H1 (cell line): ENCODE data around the gene TUT4. TPM values are rescaled to one million over a fixed set of nuclear protein-coding genes. Genes with fewer than 3 reads are reported as not detected.

Experiments
- CTCF ChIA-PET: fragments of 300-600 bp; sonication (Branson Sonifier 250); formaldehyde crosslinking; loops from one replicate; lab custom pipeline; 2021; ENCODE audit not compliant: partially characterized antibody; lab: Charles Lee
- POLR2A ChIA-PET: fragments of 300-600 bp; sonication (Branson Sonifier 250); formaldehyde crosslinking; loops from one replicate; lab custom pipeline; 2021; ENCODE audit warnings: inconsistent platforms; ENCODE audit not compliant: partially characterized antibody; lab: Charles Lee
- DNase-seq, 2 experiments: peaks; one replicate each; pipeline versions ENCODE4 v3.0.0 to v3.0.0-alpha.2; 2010 to 2022; ENCODE audit warnings: low spot score in 2 of 2, low read depth in 1 of 2, mixed read lengths in 1 of 2
- FAIRE-seq: peaks from 2 replicates; lab custom pipeline; 2011; peaks lifted over from hg19 to GRCh38; lab: Jason Lieb, UNC
- H2AFZ ChIP-seq: 2 replicates; pipeline ENCODE4 v1.8.1; 2012; ENCODE audit warnings: low read length, inconsistent platforms
- H2AK5ac ChIP-seq: 2 replicates; pipeline ENCODE4 v1.6.1; 2013; ENCODE audit warnings: low read depth, low read length
- H2BK120ac ChIP-seq: replicated peaks from 2 replicates; pipeline ENCODE3; 2013; ENCODE audit warnings: low read depth, low read length, inconsistent platforms
- H2BK12ac ChIP-seq: 2 replicates; pipeline ENCODE4 v1.6.1; 2013; ENCODE audit warnings: low read depth, low read length
- H2BK15ac ChIP-seq: 2 replicates; pipeline ENCODE4 v1.6.1; 2013; ENCODE audit warnings: low read length
- H2BK20ac ChIP-seq: 2 replicates; pipeline ENCODE4 v1.6.1; 2013; ENCODE audit warnings: low read length
- H2BK5ac ChIP-seq: 2 replicates; pipeline ENCODE4 v1.6.1; 2013; ENCODE audit warnings: low read depth, low read length
- H3K14ac ChIP-seq: 2 replicates; pipeline ENCODE4 v1.6.1; 2013; ENCODE audit warnings: inconsistent platforms; ENCODE audit not compliant: insufficient read length
- H3K18ac ChIP-seq: 2 replicates; pipeline ENCODE4 v1.6.1; 2013; ENCODE audit warnings: low read length; ENCODE audit errors: extremely low read depth
- H3K23ac ChIP-seq: 2 replicates; pipeline ENCODE4 v1.6.1; 2013; ENCODE audit warnings: inconsistent platforms; ENCODE audit not compliant: insufficient read length
- H3K23me2 ChIP-seq: 2 replicates; pipeline ENCODE4 v1.6.1; 2013; ENCODE audit warnings: low read depth, low read length
- H3K27ac ChIP-seq: 2 replicates; pipeline ENCODE4 v1.6.1; 2011; ENCODE audit warnings: low read depth, low read length, inconsistent platforms
- H3K27me3 ChIP-seq, 4 experiments: replicated peaks in 1 of 4; 1 replicate in 1 of 4; 2 replicates in 3 of 4; pipeline versions ENCODE4 v1.6.1 to v1.8.1; 2011 to 2013; ENCODE audit warnings: low read length in 3 of 4, mild to moderate bottlenecking in 3 of 4, inconsistent platforms in 2 of 4, mixed read lengths in 2 of 4, moderate library complexity in 1 of 4; ENCODE audit not compliant: control insufficient read depth in 3 of 4, insufficient read depth in 3 of 4; ENCODE audit errors: extremely low read depth in 1 of 4
- H3K36me3 ChIP-seq, 4 experiments: 2 replicates each; pipeline versions ENCODE4 v1.6.1 to v1.8.1; 2011 to 2013; ENCODE audit warnings: mild to moderate bottlenecking in 4 of 4, low read length in 3 of 4, moderate library complexity in 2 of 4, control low read depth in 1 of 4, inconsistent platforms in 1 of 4; ENCODE audit not compliant: insufficient read depth in 4 of 4, control insufficient read depth in 2 of 4
- H3K4ac ChIP-seq: replicated peaks from 2 replicates; pipeline ENCODE3; 2013; ENCODE audit warnings: low read length, low read depth, mixed read lengths, inconsistent platforms; ENCODE audit not compliant: insufficient read length
- H3K4me1 ChIP-seq, 4 experiments: replicated peaks in 1 of 4; 1 replicate in 1 of 4; 2 replicates in 3 of 4; pipeline versions ENCODE4 v1.6.1 to v1.8.1; 2011 to 2013; ENCODE audit warnings: low read length in 3 of 4, inconsistent platforms in 2 of 4, mixed read lengths in 1 of 4; ENCODE audit not compliant: insufficient read depth in 4 of 4, control insufficient read depth in 3 of 4
- H3K4me2 ChIP-seq, 2 experiments: 2 replicates each; pipeline versions ENCODE4 v1.6.1 to v1.8.1; 2011 to 2013; ENCODE audit warnings: low read depth in 2 of 2, low read length in 2 of 2, control low read depth in 1 of 2, inconsistent platforms in 1 of 2, mild to moderate bottlenecking in 1 of 2; ENCODE audit not compliant: insufficient read depth in 1 of 2
- H3K4me3 ChIP-seq, 4 experiments: fragments of 200-600, 300-600 bp in 1 of 4; sonication (generic), shearing (Covaris generic), sonication (Bioruptor Twin) in 1 of 4; 2 replicates each; pipeline versions ENCODE4 v1.5.1 to v1.8.1; 2011 to 2016; ENCODE audit warnings: low read length in 4 of 4, low read depth in 3 of 4, control low read depth in 2 of 4, inconsistent platforms in 2 of 4, mild to moderate bottlenecking in 2 of 4, mixed read lengths in 1 of 4, moderate library complexity in 1 of 4; ENCODE audit not compliant: insufficient read depth in 2 of 4; ENCODE audit errors: extremely low read depth in 1 of 4
- H3K56ac ChIP-seq: replicated peaks from 2 replicates; pipeline ENCODE3; 2013; ENCODE audit warnings: low read depth, mild to moderate bottlenecking, mixed read lengths, low read length, inconsistent platforms; ENCODE audit not compliant: insufficient read length
- H3K79me1 ChIP-seq: 2 replicates; pipeline ENCODE4 v1.6.1; 2013; ENCODE audit warnings: low read depth, low read length, control low read depth
- H3K79me2 ChIP-seq, 2 experiments: 2 replicates each; pipeline versions ENCODE4 v1.6.1 to v1.8.1; 2012 to 2013; ENCODE audit warnings: low read length in 2 of 2, mild to moderate bottlenecking in 2 of 2, inconsistent platforms in 1 of 2; ENCODE audit not compliant: insufficient read depth in 2 of 2, control insufficient read depth in 1 of 2
- H3K9ac ChIP-seq, 4 experiments: replicated peaks in 1 of 4; 1 replicate in 1 of 4; 2 replicates in 3 of 4; pipeline versions ENCODE4 v1.6.1 to v1.8.1; 2011 to 2013; ENCODE audit warnings: low read depth in 3 of 4, low read length in 3 of 4, control low read depth in 2 of 4, mild to moderate bottlenecking in 2 of 4, moderate library complexity in 2 of 4, inconsistent platforms in 1 of 4; ENCODE audit errors: extremely low read depth in 1 of 4
- H3K9me3 ChIP-seq, 2 experiments: 2 replicates each; pipeline versions ENCODE4 v1.6.1 to v1.8.1; 2012 to 2013; ENCODE audit warnings: mild to moderate bottlenecking in 2 of 2, moderate library complexity in 2 of 2, control low read depth in 1 of 2, inconsistent platforms in 1 of 2, low read depth in 1 of 2, low read length in 1 of 2, mixed read lengths in 1 of 2; ENCODE audit not compliant: insufficient read depth in 2 of 2
- H4K20me1 ChIP-seq, 2 experiments: replicated peaks in 1 of 2; 2 replicates each; pipeline versions ENCODE3 to v1.8.1; 2011 to 2013; ENCODE audit warnings: inconsistent platforms in 2 of 2, low read length in 2 of 2, mild to moderate bottlenecking in 1 of 2; ENCODE audit not compliant: insufficient read depth in 2 of 2, control insufficient read depth in 1 of 2
- H4K5ac ChIP-seq: 2 replicates; pipeline ENCODE4 v1.6.1; 2013; ENCODE audit warnings: low read length, low read depth, mixed read lengths, inconsistent platforms; ENCODE audit not compliant: insufficient read length
- H4K8ac ChIP-seq: 2 replicates; pipeline ENCODE4 v1.8.0; 2013; ENCODE audit warnings: mild to moderate bottlenecking, moderate library complexity, low read length, inconsistent platforms; ENCODE audit not compliant: insufficient read depth; ENCODE audit errors: extremely low read depth
- H4K91ac ChIP-seq: replicated peaks from 2 replicates; pipeline ENCODE3; 2013; ENCODE audit warnings: low read length, mixed read lengths, inconsistent platforms; ENCODE audit not compliant: insufficient read length
- KDM1A ChIP-seq: fragments of 200-600, 300-600 bp; sonication (generic); IDR thresholded peaks from 2 replicates; pipeline ENCODE4 v1.7.1; 2016; ENCODE audit warnings: mild to moderate bottlenecking, low read length, borderline replicate concordance
- WGBS, 2 experiments: shearing (Covaris generic) in 1 of 2; methylation state at CpG; one replicate each; pipeline versions ENCODE4 v1.1.6 to v1.1.7; 2013 to 2015; ENCODE audit warnings: low lambda C conversion rate in 2 of 2, mixed read lengths in 2 of 2, inconsistent platforms in 1 of 2, low coverage in 1 of 2, missing lambda C conversion rate in 1 of 2; ENCODE audit not compliant: insufficient replicate concordance in 2 of 2, insufficient coverage in 1 of 2, insufficient read length in 1 of 2; ENCODE audit errors: extremely low coverage in 1 of 2, missing lambda C conversion rate in 1 of 2; 5-methylcytosine and 5-hydroxymethylcytosine counted together
- polyA plus RNA-seq, 7 experiments: library from polyadenylated mRNA; depleted of rRNA in 3 of 7; stranded (reverse) in 5 of 7; unstranded in 2 of 7; fragments of >200 nt in 5 of 7; fragments of 200-250 nt in 2 of 7; gene quantifications; 1 replicate in 5 of 7; 2 replicates in 1 of 7; 4 replicates in 1 of 7; pipeline versions ENCODE4 v1.2.1 to v1.2.3, GENCODE V29; 2011 to 2013; ENCODE audit warnings: missing spikeins in 2 of 7, mixed read lengths in 2 of 7
- total RNA-seq: library from RNA; stranded (reverse); fragmentation: NEBNext Ultra II Directional; extraction: Animal tissue kit (Norgen Biotek cat#: 25700); gene quantifications from 2 replicates; pipeline ENCODE4 v1.2.1, GENCODE V29; 2021
- TF ChIP-seq, protein P1 (sequence below): IDR thresholded peaks from 2 replicates; pipeline ENCODE4 v1.6.1; 2011; ENCODE audit warnings: low read depth, mild to moderate bottlenecking, low read length; ENCODE audit not compliant: insufficient read depth

Gene TUT4
- total and polyA plus RNA-seq, 2 of the 8 experiments (the other 6 are each of a cell fraction or from before 2014, with no cell fraction given) = 54.5 to 63.3 TPM

DNA sequence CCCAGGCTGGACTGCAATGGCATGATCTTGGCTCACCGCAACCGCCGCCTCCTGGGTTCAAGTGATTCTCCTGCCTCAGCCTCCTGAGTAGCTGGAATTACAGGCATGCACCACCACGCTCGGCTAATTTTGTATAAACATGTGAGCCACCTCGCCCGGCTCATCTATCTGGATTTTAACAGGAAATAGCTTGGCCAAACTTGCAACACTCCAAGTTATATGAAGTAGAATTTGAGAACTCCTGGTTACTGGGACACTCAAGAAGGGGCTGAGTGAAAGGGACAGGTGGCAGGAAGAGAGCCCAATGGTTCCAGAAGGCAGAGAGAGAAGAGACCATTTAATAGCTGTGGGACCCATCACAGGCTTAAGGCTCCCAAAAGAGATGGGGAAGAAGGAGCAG lies 46.3 kb upstream of the TUT4 start:
- no peak overlapping the region for H3K23ac ChIP-seq
- H2BK120ac ChIP-seq = no peak overlapping the region
- H3K4me1 ChIP-seq = peaks cover 0 to 10% (median 2%) of the 10 kb centered on the region in 4 experiments; a peak in 2 of 7 replicates
- peaks cover 2 to 35% (median 31%) of the 10 kb centered on the region in 4 experiments for H3K27me3 ChIP-seq
- POLR2A ChIA-PET = interaction anchor here (0.7 to 3.6 kb wide), 3 partner anchors 33 to 98 kb away, joined by 3 to 9 read pairs (median 4); partner anchors contain the start of gene SHISAL2A
- no peaks in the 10 kb centered on the region for H3K36me3 ChIP-seq
- DNase-seq (no peak), FAIRE-seq (no peak)
- no peak overlapping the region for H2AK5ac ChIP-seq
- H3K4ac ChIP-seq = no peak overlapping the region
- no peak overlapping the region for H4K5ac ChIP-seq
- CTCF ChIA-PET = interaction anchor here (0.7 to 1.3 kb wide), 5 partner anchors 9 to 581 kb away, joined by 3 read pairs; no protein-coding TSS in a partner anchor
- H3K79me2 ChIP-seq = no peaks in the 10 kb centered on the region
- no peak overlapping the region for H3K18ac ChIP-seq
- no peak overlapping the region for H3K4me2 ChIP-seq
- H3K9ac ChIP-seq = no peak overlapping the region
- H3K9me3 ChIP-seq = no peaks in the 10 kb centered on the region
- no peak overlapping the region for H3K4me3 ChIP-seq
- no peak overlapping the region for H2BK5ac ChIP-seq
- H4K20me1 ChIP-seq = no peaks in the 10 kb centered on the region
- peaks cover 8% of the 10 kb centered on the region for H3K23me2 ChIP-seq
- no peak overlapping the region for H2BK20ac ChIP-seq
- no peak overlapping the region for H3K27ac ChIP-seq
- WGBS, 2 experiments = 93% methylated on average over 7 of the region's 7 CpGs; no CpG with 5 or more reads in 1 of the 2 experiments
- H4K8ac ChIP-seq = no peak overlapping the region
- no peak for TF ChIP-seq KDM1A
- TF ChIP-seq, protein P1, sequence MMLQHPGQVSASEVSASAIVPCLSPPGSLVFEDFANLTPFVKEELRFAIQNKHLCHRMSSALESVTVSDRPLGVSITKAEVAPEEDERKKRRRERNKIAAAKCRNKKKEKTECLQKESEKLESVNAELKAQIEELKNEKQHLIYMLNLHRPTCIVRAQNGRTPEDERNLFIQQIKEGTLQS = no peak
- no peak overlapping the region for H3K56ac ChIP-seq
- peak overlapping the region; percentile 67; the same call in 1 of the 2 replicates for H2BK15ac ChIP-seq
- no peak overlapping the region for H4K91ac ChIP-seq
- H2AFZ ChIP-seq = no peak overlapping the region
- no peaks in the 10 kb centered on the region for H3K79me1 ChIP-seq
- H2BK12ac ChIP-seq = no peak overlapping the region
- H3K14ac ChIP-seq = no peak overlapping the region
